H9 (cell line): ENCODE data around the gene HYI. TPM values are rescaled to one million over a fixed set of nuclear protein-coding genes. Genes with fewer than 3 reads are reported as not detected.

Experiments
- DNase-seq: peaks from one replicate; pipeline ENCODE4 v3.0.0-alpha.2; 2017
- H2AFZ ChIP-seq: one replicate; pipeline ENCODE4 v1.6.1; 2013; ENCODE audit warnings: mild to moderate bottlenecking, low read length, control low read depth, moderate library complexity
- H2AK5ac ChIP-seq: 2 replicates; pipeline ENCODE4 v1.6.1; 2013; ENCODE audit warnings: low read length, control low read depth, mixed read lengths; ENCODE audit not compliant: insufficient read length
- H2BK120ac ChIP-seq: one replicate; pipeline ENCODE4 v1.6.1; 2013; ENCODE audit warnings: low read depth, mild to moderate bottlenecking, low read length, control low read depth, inconsistent platforms; ENCODE audit not compliant: poor library complexity, severe bottlenecking
- H2BK12ac ChIP-seq: 2 replicates; pipeline ENCODE4 v1.6.1; 2013; ENCODE audit warnings: low read length, control low read depth, mixed read lengths, low read depth; ENCODE audit not compliant: insufficient read length
- H2BK15ac ChIP-seq: 2 replicates; pipeline ENCODE4 v1.6.1; 2013; ENCODE audit warnings: low read depth, low read length, control low read depth
- H2BK20ac ChIP-seq: one replicate; pipeline ENCODE4 v1.6.1; 2013; ENCODE audit warnings: low read depth, mild to moderate bottlenecking, low read length, control low read depth, inconsistent platforms; ENCODE audit not compliant: poor library complexity, severe bottlenecking
- H2BK5ac ChIP-seq: 2 replicates; pipeline ENCODE4 v1.6.1; 2013; ENCODE audit warnings: low read length, control low read depth, mixed read lengths; ENCODE audit not compliant: insufficient read length
- H3K14ac ChIP-seq: 2 replicates; pipeline ENCODE4 v1.6.1; 2013; ENCODE audit warnings: low read length, control low read depth; ENCODE audit not compliant: insufficient read depth
- H3K18ac ChIP-seq: 2 replicates; pipeline ENCODE4 v1.6.1; 2013; ENCODE audit warnings: low read depth, mild to moderate bottlenecking, mixed read lengths, low read length, control low read depth; ENCODE audit not compliant: insufficient read length
- H3K23ac ChIP-seq: 2 replicates; pipeline ENCODE4 v1.6.1; 2013; ENCODE audit warnings: low read length, control low read depth, mixed read lengths, low read depth; ENCODE audit not compliant: insufficient read length
- H3K23me2 ChIP-seq: 2 replicates; pipeline ENCODE4 v1.6.1; 2013; ENCODE audit warnings: low read depth, mild to moderate bottlenecking, mixed read lengths, low read length, control low read depth; ENCODE audit not compliant: insufficient read length, poor library complexity, severe bottlenecking
- H3K27ac ChIP-seq: 2 replicates; pipeline ENCODE4 v1.5.1; 2013; ENCODE audit warnings: low read length, control low read depth, mixed read lengths, low read depth; ENCODE audit not compliant: insufficient read length
- H3K27me3 ChIP-seq: 2 replicates; pipeline ENCODE4 v1.6.1; 2013; ENCODE audit warnings: low read length, control low read depth, inconsistent platforms; ENCODE audit not compliant: insufficient read depth
- H3K4ac ChIP-seq: 2 replicates; pipeline ENCODE4 v1.6.1; 2013; ENCODE audit warnings: low read depth, mild to moderate bottlenecking, control low read depth, inconsistent platforms, low read length, moderate library complexity
- H3K4me1 ChIP-seq: 2 replicates; pipeline ENCODE4 v1.6.1; 2013; ENCODE audit warnings: low read length, control low read depth, inconsistent platforms; ENCODE audit not compliant: insufficient read depth
- H3K4me2 ChIP-seq: 2 replicates; pipeline ENCODE4 v1.6.1; 2013; ENCODE audit warnings: low read length, control low read depth, mixed read lengths; ENCODE audit not compliant: insufficient read length, insufficient read depth
- H3K56ac ChIP-seq: 2 replicates; pipeline ENCODE4 v1.6.1; 2013; ENCODE audit warnings: low read depth, mild to moderate bottlenecking, mixed read lengths, low read length, control low read depth; ENCODE audit not compliant: insufficient read length
- H3K79me1 ChIP-seq: 2 replicates; pipeline ENCODE4 v1.6.1; 2013; ENCODE audit warnings: low read depth, mild to moderate bottlenecking, moderate library complexity, low read length, control low read depth, inconsistent platforms; ENCODE audit not compliant: insufficient read depth, poor library complexity, severe bottlenecking
- H3K79me2 ChIP-seq: 2 replicates; pipeline ENCODE4 v1.6.1; 2013; ENCODE audit warnings: low read length, control low read depth, inconsistent platforms; ENCODE audit not compliant: insufficient read depth
- H3K9ac ChIP-seq: 2 replicates; pipeline ENCODE4 v1.6.1; 2013; ENCODE audit warnings: low read length, control low read depth, mixed read lengths; ENCODE audit not compliant: insufficient read length; ENCODE audit errors: extremely low read depth
- H3K9me3 ChIP-seq: one replicate; pipeline ENCODE4 v1.6.1; 2013; ENCODE audit warnings: low read depth, low read length, inconsistent platforms; ENCODE audit not compliant: control insufficient read depth
- H3T11ph ChIP-seq: one replicate; pipeline ENCODE4 v1.6.1; 2013; ENCODE audit warnings: mild to moderate bottlenecking, low read length, control low read depth, inconsistent platforms
- H4K20me1 ChIP-seq: one replicate; pipeline ENCODE4 v1.6.1; 2013; ENCODE audit not compliant: control insufficient read depth, insufficient read length, insufficient read depth
- H4K5ac ChIP-seq: 2 replicates; pipeline ENCODE4 v1.6.1; 2013; ENCODE audit warnings: low read depth, mild to moderate bottlenecking, mixed read lengths, low read length, control low read depth; ENCODE audit not compliant: insufficient read length
- H4K8ac ChIP-seq: replicated peaks from 2 replicates; pipeline ENCODE4 v1.6.1; 2013; ENCODE audit warnings: low read length, control low read depth, mixed read lengths, low read depth; ENCODE audit not compliant: insufficient read length
- H4K91ac ChIP-seq: 2 replicates; pipeline ENCODE4 v1.6.1; 2013; ENCODE audit warnings: low read depth, mild to moderate bottlenecking, moderate library complexity, mixed read lengths, low read length, control low read depth; ENCODE audit not compliant: insufficient read length
- H3K27ac Mint-ChIP-seq, 3 experiments: 2 replicates in 2 of 3; 3 replicates in 1 of 3; pipeline ENCODE4 v1.8.0; 2020 to 2021; ENCODE audit warnings: mixed read lengths in 3 of 3, mild to moderate bottlenecking in 1 of 3, moderate library complexity in 1 of 3
- H3K27me3 Mint-ChIP-seq: 2 replicates; pipeline ENCODE4 v1.8.0; 2021; ENCODE audit warnings: low read depth, mild to moderate bottlenecking, moderate library complexity, mixed read lengths
- H3K36me3 Mint-ChIP-seq, 3 experiments: 2 replicates in 2 of 3; 3 replicates in 1 of 3; pipeline ENCODE4 v1.8.0; 2020 to 2021; ENCODE audit warnings: low read depth in 3 of 3, mixed read lengths in 3 of 3; ENCODE audit not compliant: insufficient read depth in 1 of 3
- H3K4me1 Mint-ChIP-seq, 2 experiments: 2 replicates each; pipeline ENCODE4 v1.8.0; 2020; ENCODE audit warnings: mixed read lengths in 2 of 2
- H3K4me3 Mint-ChIP-seq, 2 experiments: 2 replicates in 1 of 2; 3 replicates in 1 of 2; pipeline ENCODE4 v1.8.0; 2020 to 2021; ENCODE audit warnings: mild to moderate bottlenecking in 2 of 2, mixed read lengths in 2 of 2, moderate library complexity in 1 of 2
- H3K9me3 Mint-ChIP-seq, 2 experiments: 2 replicates in 1 of 2; 3 replicates in 1 of 2; pipeline ENCODE4 v1.8.0; 2020; ENCODE audit warnings: mild to moderate bottlenecking in 2 of 2, mixed read lengths in 2 of 2, moderate library complexity in 1 of 2
- WGBS: extraction: QIAGEN DNeasy Blood & Tissue Kit; methylation state at CpG from one replicate; pipeline ENCODE4 v1.1.7; 2013; ENCODE audit warnings: missing lambda C conversion rate, low lambda C conversion rate, mixed read lengths; ENCODE audit not compliant: insufficient read length; ENCODE audit errors: extremely low coverage; 5-methylcytosine and 5-hydroxymethylcytosine counted together
- total RNA-seq: library from RNA; stranded (reverse); gene quantifications from 2 replicates; pipeline ENCODE4 v1.2.1, GENCODE V29; 2021
- TF ChIP-seq, protein P1 (sequence below): fragments of 200-600 bp; sonication (generic); conservative IDR thresholded peaks from 3 replicates; pipeline ENCODE4 v1.8.0; 2021; ENCODE audit warnings: antibody characterized with exemption, mild to moderate bottlenecking

HYI gene
- total RNA-seq, 1 experiment from 2014 or later, result 16.1 TPM

DNA sequence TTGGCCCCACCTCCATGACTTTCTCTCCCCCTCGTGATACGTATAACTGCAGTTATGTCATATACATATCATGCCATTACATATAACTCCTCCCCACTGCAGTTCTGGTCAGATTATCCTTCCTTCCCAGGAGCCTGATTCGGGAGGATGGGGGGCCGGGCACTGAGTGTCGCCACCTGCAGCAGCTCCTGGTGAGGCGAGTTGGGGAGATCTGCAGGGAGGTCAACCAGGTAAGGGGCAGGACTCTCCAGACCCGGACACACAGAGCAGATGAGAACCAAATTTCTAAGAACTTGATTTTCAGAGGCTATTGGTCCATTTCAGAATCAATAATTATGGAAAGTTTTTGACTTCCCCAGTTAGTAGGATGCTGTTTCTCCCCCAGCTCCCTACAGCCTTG is 19.5 kb downstream of the HYI start:
- H2BK15ac ChIP-seq, result no peak overlapping the region
- no peaks in the 10 kb centered on the region for H3K79me2 ChIP-seq
- DNase-seq, result no peak
- Mint-ChIP-seq H3K4me3 (no peak overlapping the region), H3K9me3 (no peaks in the 10 kb centered on the region), H3K27ac (no peak overlapping the region), H3K27me3 (no peaks in the 10 kb centered on the region), H3K4me1 (no peaks in the 10 kb centered on the region), H3K36me3 (peaks cover 14 to 52% (median 49%) of the 10 kb centered on the region in 3 experiments; a peak in 6 of 7 replicates)
- H3K4ac ChIP-seq, result no peak overlapping the region
- no peak overlapping the region for H4K5ac ChIP-seq
- no peak overlapping the region for H2BK5ac ChIP-seq
- H3K4me2 ChIP-seq, result no peak overlapping the region
- H3K27me3 ChIP-seq, result no peaks in the 10 kb centered on the region
- no peak overlapping the region for H3K56ac ChIP-seq
- no peak overlapping the region for H2BK120ac ChIP-seq
- no peak overlapping the region for H3K14ac ChIP-seq
- H4K20me1 ChIP-seq, result no peaks in the 10 kb centered on the region
- no peak overlapping the region for H3K27ac ChIP-seq
- no peak overlapping the region for H2AFZ ChIP-seq
- H4K91ac ChIP-seq, result no peak overlapping the region
- no peaks in the 10 kb centered on the region for H3K4me1 ChIP-seq
- no CpG with 5 or more reads among the region's 7 CpGs for WGBS
- no peak overlapping the region for H3K23ac ChIP-seq
- no peak overlapping the region for H2AK5ac ChIP-seq
- H3K9me3 ChIP-seq, result no peaks in the 10 kb centered on the region
- no peak overlapping the region for H3K18ac ChIP-seq
- TF ChIP-seq, protein P1, sequence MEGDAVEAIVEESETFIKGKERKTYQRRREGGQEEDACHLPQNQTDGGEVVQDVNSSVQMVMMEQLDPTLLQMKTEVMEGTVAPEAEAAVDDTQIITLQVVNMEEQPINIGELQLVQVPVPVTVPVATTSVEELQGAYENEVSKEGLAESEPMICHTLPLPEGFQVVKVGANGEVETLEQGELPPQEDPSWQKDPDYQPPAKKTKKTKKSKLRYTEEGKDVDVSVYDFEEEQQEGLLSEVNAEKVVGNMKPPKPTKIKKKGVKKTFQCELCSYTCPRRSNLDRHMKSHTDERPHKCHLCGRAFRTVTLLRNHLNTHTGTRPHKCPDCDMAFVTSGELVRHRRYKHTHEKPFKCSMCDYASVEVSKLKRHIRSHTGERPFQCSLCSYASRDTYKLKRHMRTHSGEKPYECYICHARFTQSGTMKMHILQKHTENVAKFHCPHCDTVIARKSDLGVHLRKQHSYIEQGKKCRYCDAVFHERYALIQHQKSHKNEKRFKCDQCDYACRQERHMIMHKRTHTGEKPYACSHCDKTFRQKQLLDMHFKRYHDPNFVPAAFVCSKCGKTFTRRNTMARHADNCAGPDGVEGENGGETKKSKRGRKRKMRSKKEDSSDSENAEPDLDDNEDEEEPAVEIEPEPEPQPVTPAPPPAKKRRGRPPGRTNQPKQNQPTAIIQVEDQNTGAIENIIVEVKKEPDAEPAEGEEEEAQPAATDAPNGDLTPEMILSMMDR, result no peak
- no peak overlapping the region for H3K9ac ChIP-seq
- H3K23me2 ChIP-seq, result no peaks in the 10 kb centered on the region
- no peak overlapping the region for H2BK12ac ChIP-seq
- H3K79me1 ChIP-seq, result no peaks in the 10 kb centered on the region
- no peak overlapping the region for H4K8ac ChIP-seq
- H3T11ph ChIP-seq, result no peak overlapping the region
- no peak overlapping the region for H2BK20ac ChIP-seq
